Endothelial cell of umbilical vein (primary cell): ENCODE results near the gene AMBP.

Experiments used
- FOS ChIP-seq: IDR thresholded peaks from 2 replicates; pipeline ENCODE4 v1.6.1; 2011; ENCODE audit warnings: mild to moderate bottlenecking, low read length, moderate library complexity, borderline replicate concordance; ENCODE audit not compliant: insufficient read depth
- POLR2AphosphoS5 ChIP-seq: IDR thresholded peaks from 2 replicates; pipeline ENCODE4 v1.6.1; 2012; ENCODE audit warnings: low read depth, mild to moderate bottlenecking, control low read depth, low read length, moderate library complexity; ENCODE audit not compliant: insufficient read depth
- TF ChIP-seq, protein P1 (sequence below), 2 donors: IDR thresholded peaks; 1 replicate in 1 of 2; 2 replicates in 1 of 2; pipeline ENCODE4 v1.5.1; 2011; ENCODE audit warnings: low read length in 2 of 2, mild to moderate bottlenecking in 2 of 2, moderate library complexity in 2 of 2, control low read depth in 1 of 2, inconsistent platforms in 1 of 2, low read depth in 1 of 2; ENCODE audit not compliant: insufficient read depth in 1 of 2; ENCODE audit errors: extremely low read depth in 1 of 2

DNA sequence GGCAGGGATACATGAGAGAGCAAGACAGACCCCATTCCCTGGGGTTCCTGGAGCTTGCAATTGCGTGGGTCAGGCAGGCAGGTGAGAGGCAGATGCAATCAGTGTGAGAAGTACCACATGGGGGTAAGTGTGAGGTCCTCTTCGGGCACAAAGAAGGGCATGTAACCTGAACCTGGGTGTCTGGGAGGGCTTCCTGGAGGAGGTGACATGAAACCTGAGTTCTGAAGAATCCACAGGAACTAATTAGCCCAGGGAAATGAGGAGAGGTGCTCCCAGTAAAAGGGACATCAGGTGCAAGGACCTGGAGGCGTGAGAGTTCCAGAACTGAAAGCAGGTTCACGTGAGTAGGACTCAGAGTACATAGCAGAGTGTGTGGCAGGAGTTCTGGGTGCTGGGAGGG is 2.5 kb downstream of the AMBP start:
- no peak for TF ChIP-seq FOS
- TF ChIP-seq, protein P1, sequence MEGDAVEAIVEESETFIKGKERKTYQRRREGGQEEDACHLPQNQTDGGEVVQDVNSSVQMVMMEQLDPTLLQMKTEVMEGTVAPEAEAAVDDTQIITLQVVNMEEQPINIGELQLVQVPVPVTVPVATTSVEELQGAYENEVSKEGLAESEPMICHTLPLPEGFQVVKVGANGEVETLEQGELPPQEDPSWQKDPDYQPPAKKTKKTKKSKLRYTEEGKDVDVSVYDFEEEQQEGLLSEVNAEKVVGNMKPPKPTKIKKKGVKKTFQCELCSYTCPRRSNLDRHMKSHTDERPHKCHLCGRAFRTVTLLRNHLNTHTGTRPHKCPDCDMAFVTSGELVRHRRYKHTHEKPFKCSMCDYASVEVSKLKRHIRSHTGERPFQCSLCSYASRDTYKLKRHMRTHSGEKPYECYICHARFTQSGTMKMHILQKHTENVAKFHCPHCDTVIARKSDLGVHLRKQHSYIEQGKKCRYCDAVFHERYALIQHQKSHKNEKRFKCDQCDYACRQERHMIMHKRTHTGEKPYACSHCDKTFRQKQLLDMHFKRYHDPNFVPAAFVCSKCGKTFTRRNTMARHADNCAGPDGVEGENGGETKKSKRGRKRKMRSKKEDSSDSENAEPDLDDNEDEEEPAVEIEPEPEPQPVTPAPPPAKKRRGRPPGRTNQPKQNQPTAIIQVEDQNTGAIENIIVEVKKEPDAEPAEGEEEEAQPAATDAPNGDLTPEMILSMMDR (IDR thresholded peaks at IDR 0.05; ENCODE audit: extremely low read depth in 1 of 2, insufficient read depth in 1 of 2, low read depth in 1 of 2, low read length in 2 of 2): no peak
- no peak for TF ChIP-seq POLR2AphosphoS5
